GM18858 (cell line): ENCODE results near the gene ATG16L2.
"Not testable (repeated sequence)": the region's sequence is repeated elsewhere in the genome, so short reads cannot be mapped to it uniquely, and the experiment has no call there.

Experiments used
- ATAC-seq: cut with Tn5 transposase; IDR thresholded peaks from one replicate; pipeline ENCODE4 v1.9.1; 2021; ENCODE audit not compliant: unreplicated experiment

ATG16L2 gene

GRCh38 chr11:72799441-72799840 lies 14.8 kb upstream of the ATG16L2 start:
- ATAC-seq: no peak

GRCh38 chr11:72802822-72803221 lies 11.4 kb upstream of the ATG16L2 start:
- no peak for ATAC-seq

- ATAC-seq: no peak
Measured at GRCh38 chr11:72805216-72805615, 9.0 kb upstream of the ATG16L2 start.

GRCh38 chr11:72806378-72806777 lies 7.8 kb upstream of the ATG16L2 start:
- ATAC-seq: not testable (repeated sequence)

GRCh38 chr11:72807021-72807693 lies 7.1 kb upstream of the ATG16L2 start:
- no peak for ATAC-seq

GRCh38 chr11:72807792-72808191 lies 6.4 kb upstream of the ATG16L2 start:
- no peak for ATAC-seq

- no peak for ATAC-seq
Measured at GRCh38 chr11:72808331-72808798, 5.8 kb upstream of the ATG16L2 start.

- not testable (repeated sequence) for ATAC-seq
Measured at GRCh38 chr11:72811686-72812085, 2.5 kb upstream of the ATG16L2 start.

GRCh38 chr11:72812604-72812966 lies 1.6 kb upstream of the ATG16L2 start:
- no peak for ATAC-seq

GRCh38 chr11:72812967-72813739 lies 1.1 kb upstream of the ATG16L2 start:
- no peak for ATAC-seq

- peak; percentile 32 for ATAC-seq
Measured at GRCh38 chr11:72813740-72814285, 398 bp upstream of the ATG16L2 start.

GRCh38 chr11:72815110-72815618 lies 953 bp downstream of the ATG16L2 start:
- ATAC-seq: no peak

- no peak for ATAC-seq
Measured at GRCh38 chr11:72816404-72816990, 2.3 kb downstream of the ATG16L2 start.

- ATAC-seq: no peak
Measured at GRCh38 chr11:72817966-72818365, 3.8 kb downstream of the ATG16L2 start.

GRCh38 chr11:72818971-72819370 lies 4.8 kb downstream of the ATG16L2 start:
- no peak for ATAC-seq

GRCh38 chr11:72820439-72821139 lies 6.4 kb downstream of the ATG16L2 start:
- ATAC-seq: no peak

- no peak for ATAC-seq
Measured at GRCh38 chr11:72821221-72821919, 7.2 kb downstream of the ATG16L2 start.

- no peak for ATAC-seq
Measured at GRCh38 chr11:72821920-72822799, 7.9 kb downstream of the ATG16L2 start.

GRCh38 chr11:72823105-72823804 lies 9.0 kb downstream of the ATG16L2 start:
- ATAC-seq: no peak
